Cardiac fibroblast (primary cell): ENCODE data around the gene GGT7.

Experiments used
- DNase-seq, 2 donors: peaks; one replicate each; pipeline versions ENCODE4 v3.0.0 to v3.0.0-alpha.2; 2010; ENCODE audit warnings: low read depth in 2 of 2
- H3K4me3 ChIP-seq, 2 donors: replicated peaks in 1 of 2; 1 replicate in 1 of 2; 2 replicates in 1 of 2; pipeline ENCODE4 v1.5.1; 2011; ENCODE audit warnings: low read depth in 2 of 2, low read length in 2 of 2, mild to moderate bottlenecking in 2 of 2, moderate library complexity in 1 of 2
- TF ChIP-seq, protein P1 (sequence below): IDR thresholded peaks from one replicate; pipeline ENCODE4 v1.5.1; 2011; ENCODE audit warnings: low read depth, mild to moderate bottlenecking, low read length, inconsistent platforms

GGT7 gene

DNA sequence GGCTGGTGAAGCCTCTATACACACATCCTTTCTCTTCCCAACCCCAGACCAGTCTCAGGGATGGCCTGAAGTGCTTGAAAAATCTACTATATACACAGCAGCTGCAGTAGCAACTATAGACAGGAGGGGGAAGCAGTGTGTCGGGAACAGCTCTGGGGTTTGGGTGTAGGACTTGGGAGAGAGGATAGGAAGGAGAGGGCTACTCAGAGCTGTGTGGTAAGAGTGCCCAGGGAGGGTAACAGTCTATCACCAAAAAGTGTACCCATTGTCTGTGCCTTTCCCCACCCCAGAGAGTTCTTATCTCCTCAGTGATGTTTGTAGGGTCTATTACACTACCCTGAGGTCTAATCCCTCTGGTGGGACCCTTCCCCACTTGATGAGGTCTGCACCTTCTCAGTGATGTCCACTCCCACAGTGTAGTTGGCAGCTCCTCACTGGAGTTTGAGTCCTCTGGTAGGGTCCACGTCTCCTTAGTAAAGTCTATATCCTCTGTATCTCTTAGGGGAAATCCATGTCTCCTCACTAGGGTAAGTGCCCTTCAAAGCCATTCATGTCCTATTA, 1.5 kb upstream of the GGT7 start:
- TF ChIP-seq, protein P1, sequence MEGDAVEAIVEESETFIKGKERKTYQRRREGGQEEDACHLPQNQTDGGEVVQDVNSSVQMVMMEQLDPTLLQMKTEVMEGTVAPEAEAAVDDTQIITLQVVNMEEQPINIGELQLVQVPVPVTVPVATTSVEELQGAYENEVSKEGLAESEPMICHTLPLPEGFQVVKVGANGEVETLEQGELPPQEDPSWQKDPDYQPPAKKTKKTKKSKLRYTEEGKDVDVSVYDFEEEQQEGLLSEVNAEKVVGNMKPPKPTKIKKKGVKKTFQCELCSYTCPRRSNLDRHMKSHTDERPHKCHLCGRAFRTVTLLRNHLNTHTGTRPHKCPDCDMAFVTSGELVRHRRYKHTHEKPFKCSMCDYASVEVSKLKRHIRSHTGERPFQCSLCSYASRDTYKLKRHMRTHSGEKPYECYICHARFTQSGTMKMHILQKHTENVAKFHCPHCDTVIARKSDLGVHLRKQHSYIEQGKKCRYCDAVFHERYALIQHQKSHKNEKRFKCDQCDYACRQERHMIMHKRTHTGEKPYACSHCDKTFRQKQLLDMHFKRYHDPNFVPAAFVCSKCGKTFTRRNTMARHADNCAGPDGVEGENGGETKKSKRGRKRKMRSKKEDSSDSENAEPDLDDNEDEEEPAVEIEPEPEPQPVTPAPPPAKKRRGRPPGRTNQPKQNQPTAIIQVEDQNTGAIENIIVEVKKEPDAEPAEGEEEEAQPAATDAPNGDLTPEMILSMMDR = peak; percentile 96

DNA sequence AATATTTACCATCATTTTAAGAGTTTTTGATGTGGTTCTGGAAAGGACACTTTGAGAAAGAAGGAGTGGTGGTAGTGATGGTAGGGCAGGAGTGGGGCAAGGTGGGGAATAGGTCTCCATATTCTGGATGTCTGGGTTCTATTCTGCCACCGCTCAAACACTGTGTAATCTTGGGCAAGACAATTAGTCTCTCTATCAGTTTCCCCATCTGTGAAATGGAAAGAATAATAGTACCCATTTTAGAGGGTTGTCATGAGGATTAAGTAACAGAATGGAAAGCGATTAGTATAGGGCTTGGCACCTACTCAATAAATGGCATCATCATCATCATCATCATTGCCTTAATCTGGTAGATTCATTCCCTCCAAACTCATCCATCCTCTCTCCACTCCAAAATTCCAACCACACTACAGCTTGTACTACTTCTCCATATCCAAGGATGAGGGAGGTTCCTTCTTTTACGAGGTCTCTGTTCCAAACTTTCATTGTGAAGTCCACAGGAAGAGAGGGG, 982 bp upstream of the GGT7 start:
- H3K4me3 ChIP-seq = no peak overlapping the region
- DNase-seq = no peak
- TF ChIP-seq, protein P1 = no peak

More for the DNA sequence above, 1.5 kb upstream of the GGT7 start:
- peak; percentile 93 to 94 for DNase-seq
- H3K4me3 ChIP-seq = no peak overlapping the region

DNA sequence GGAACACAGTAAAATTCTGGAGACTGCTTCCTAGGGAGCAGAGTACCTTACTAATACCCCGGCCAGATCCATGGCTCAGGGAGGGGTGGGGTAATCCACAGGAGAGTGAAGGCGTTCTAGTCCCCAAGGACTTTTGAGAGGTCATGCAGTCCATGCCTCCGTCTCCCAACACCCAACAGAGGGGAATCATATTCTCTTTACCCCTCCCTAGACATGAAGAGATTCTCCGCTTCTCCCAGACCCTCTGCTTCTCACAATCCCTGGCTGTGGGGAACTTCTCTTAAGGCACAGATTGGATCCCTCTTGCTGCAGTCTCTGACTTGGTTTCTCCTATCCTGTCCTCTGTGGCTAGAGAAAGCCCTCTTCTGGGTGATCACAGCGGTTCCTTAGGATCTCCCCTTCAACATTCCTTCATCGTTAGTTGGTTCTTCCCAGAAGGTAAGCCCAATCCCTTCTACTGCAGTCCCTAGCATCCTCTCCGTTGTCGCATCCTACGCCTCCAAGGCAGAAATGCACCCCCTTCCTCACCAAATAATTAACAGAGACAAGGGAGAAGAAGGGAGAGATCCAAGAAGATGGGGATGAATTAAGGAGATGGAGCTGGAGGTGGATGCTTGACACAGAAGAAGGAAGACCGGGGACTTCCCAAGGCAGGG, 562 bp downstream of the GGT7 start:
- TF ChIP-seq, protein P1 = no peak
- DNase-seq = peak in 1 of 2 donors; percentile 5
- H3K4me3 ChIP-seq = peak overlapping the region; percentile 58 to 66

DNA sequence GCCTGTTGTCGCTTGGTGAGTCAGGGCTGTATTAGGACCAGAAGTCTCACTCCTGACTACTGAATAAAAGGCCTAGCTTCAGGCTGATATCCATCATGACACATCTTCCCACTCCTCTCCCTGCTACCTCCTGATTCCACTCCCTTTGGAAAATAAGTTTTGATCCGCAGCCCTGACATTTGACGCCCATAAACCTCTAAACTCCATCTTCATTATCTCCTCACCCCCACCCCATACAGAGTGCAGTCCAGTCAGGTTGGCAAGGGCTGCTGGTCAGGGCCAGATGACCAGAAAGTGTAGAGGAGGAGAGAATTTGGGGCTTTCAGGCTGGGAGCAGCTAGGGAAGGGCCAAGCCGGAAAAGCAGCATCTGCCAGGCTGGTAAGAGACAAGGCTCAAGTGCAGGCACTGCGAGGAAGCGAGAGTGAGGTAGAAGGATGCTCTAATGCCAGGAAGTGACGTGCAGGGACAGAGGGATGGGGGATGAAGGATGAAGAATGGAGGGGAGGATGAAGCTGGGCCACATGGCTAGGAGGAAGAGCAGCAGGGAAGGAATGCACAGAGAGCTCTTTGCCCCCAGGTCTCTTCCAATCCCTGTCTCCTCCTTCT, 1.2 kb downstream of the GGT7 start:
- TF ChIP-seq, protein P1 = no peak
- H3K4me3 ChIP-seq = peak overlapping the region in 1 of 2 donors; percentile 58
- no peak for DNase-seq

DNA sequence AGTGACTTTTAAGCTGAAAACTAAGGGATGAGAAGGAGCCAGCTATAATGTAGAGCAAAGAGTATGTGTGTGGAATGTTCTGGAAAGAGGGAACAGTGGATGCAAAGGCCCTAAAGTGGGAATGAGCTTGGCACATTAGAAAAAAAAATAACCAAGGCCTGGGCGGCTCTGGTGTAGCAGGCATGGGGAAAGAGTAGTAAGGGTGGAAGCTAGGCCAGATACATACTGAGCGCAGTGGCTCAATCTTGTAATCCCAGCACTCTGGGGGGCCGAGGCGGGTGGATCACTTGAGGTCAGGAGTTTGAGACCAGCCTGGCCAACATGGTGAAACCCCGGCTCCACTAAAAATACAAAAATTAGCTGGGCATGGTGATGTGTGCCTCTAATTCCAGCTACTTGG, 8.4 kb downstream of the GGT7 start:
- TF ChIP-seq, protein P1 = no peak
- no peak overlapping the region for H3K4me3 ChIP-seq
- no peak for DNase-seq

DNA sequence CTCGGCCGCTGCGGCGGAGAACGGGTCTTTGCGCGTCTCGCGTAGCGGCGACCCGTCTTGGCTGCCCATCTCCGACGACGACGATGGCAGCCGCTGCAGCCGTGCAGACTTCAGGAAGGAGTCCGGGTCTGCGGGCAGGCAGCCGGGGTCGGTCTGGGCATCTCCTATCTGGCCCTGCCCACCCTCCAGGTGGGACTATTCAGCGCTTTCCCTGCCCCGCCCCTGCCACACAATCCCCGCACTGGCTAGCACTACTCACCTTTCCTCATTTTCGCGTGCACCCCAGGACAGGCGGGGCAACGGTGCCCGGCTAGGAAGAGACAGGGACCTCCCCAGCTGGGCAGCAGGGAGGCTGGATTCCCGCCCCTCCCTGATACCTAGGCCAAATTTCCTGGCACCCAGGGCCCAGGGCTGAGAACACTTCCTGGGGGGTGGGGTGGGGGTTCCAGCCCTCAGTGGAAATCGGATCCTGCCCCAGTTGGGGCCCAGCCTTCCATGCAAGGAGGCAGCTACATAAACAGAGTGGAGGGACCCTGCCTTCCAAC, 9.2 kb downstream of the GGT7 start:
- no peak for DNase-seq
- TF ChIP-seq, protein P1 = no peak

More for the DNA sequence above, 9.2 kb downstream of the GGT7 start:
- no peak overlapping the region for H3K4me3 ChIP-seq
